Measurements from ENCODE around the gene DNMT3B.

The DNMT3B gene

GRCh38 chr20:32823737-32824588 lies 61.8 kb downstream of the DNMT3B start:
- no peak for DNase-seq (ENCODE audit: low read depth in 2 of 2)

GRCh38 chr20:32828029-32828680 lies 66.0 kb downstream of the DNMT3B start:
- no peak for DNase-seq (ENCODE audit: low read depth in 2 of 2)

GRCh38 chr20:32829311-32830005 lies 67.3 kb downstream of the DNMT3B start:
- DNase-seq (ENCODE audit: low read depth in 2 of 2) = no peak

- no peak for DNase-seq (ENCODE audit: low read depth in 2 of 2)
These were observed 68.3 kb downstream of the DNMT3B start for GRCh38 chr20:32830437-32830836.

GRCh38 chr20:32831982-32832381 lies 69.8 kb downstream of the DNMT3B start:
- DNase-seq (ENCODE audit: low read depth in 2 of 2) = no peak

GRCh38 chr20:32832664-32833063 lies 70.5 kb downstream of the DNMT3B start:
- DNase-seq (ENCODE audit: low read depth in 2 of 2) = no peak

- DNase-seq (ENCODE audit: low read depth in 2 of 2) = no peak
These were observed 72.8 kb downstream of the DNMT3B start for GRCh38 chr20:32834972-32835371.

GRCh38 chr20:32837157-32837556 lies 75.0 kb downstream of the DNMT3B start:
- DNase-seq (ENCODE audit: low read depth in 2 of 2) = no peak

- no peak for DNase-seq (ENCODE audit: low read depth in 2 of 2)
These were observed 77.2 kb downstream of the DNMT3B start for GRCh38 chr20:32839227-32839981.

GRCh38 chr20:32839982-32840285 lies 77.7 kb downstream of the DNMT3B start:
- no peak for DNase-seq (ENCODE audit: low read depth in 2 of 2)

- no peak for DNase-seq (ENCODE audit: low read depth in 2 of 2)
These were observed 79.0 kb downstream of the DNMT3B start for GRCh38 chr20:32841174-32841573.

GRCh38 chr20:32841632-32842031 lies 79.4 kb downstream of the DNMT3B start:
- DNase-seq (ENCODE audit: low read depth in 2 of 2) = no peak

- DNase-seq (ENCODE audit: low read depth in 2 of 2) = no peak
These were observed 80.7 kb downstream of the DNMT3B start for GRCh38 chr20:32842688-32843524.

- no peak for DNase-seq (ENCODE audit: low read depth in 2 of 2)
These were observed 83.6 kb downstream of the DNMT3B start for GRCh38 chr20:32845786-32846185.

- DNase-seq (ENCODE audit: low read depth in 2 of 2) = no peak
These were observed 84.7 kb downstream of the DNMT3B start for GRCh38 chr20:32846852-32847251.

GRCh38 chr20:32847964-32848363 lies 85.8 kb downstream of the DNMT3B start:
- DNase-seq (ENCODE audit: low read depth in 2 of 2) = no peak

GRCh38 chr20:32848846-32849245 lies 86.7 kb downstream of the DNMT3B start:
- DNase-seq (ENCODE audit: low read depth in 2 of 2) = no peak

GRCh38 chr20:32849577-32849976 lies 87.4 kb downstream of the DNMT3B start:
- no peak for DNase-seq (ENCODE audit: low read depth in 2 of 2)

- no peak for DNase-seq (ENCODE audit: low read depth in 2 of 2)
These were observed 93.2 kb downstream of the DNMT3B start for GRCh38 chr20:32855387-32855786.

- DNase-seq (ENCODE audit: low read depth in 2 of 2) = no peak
These were observed 96.0 kb downstream of the DNMT3B start for GRCh38 chr20:32858189-32858588.
